Activated CD8-positive, alpha-beta memory T cell treated with anti-CD3 and anti-CD28 coated beads, Interleukin-2, amount 50 U/mL, for 24 hours (primary cell): ENCODE results near the gene ALDH4A1.
A peak's percentile ranks its signal among the peaks of the same experiment; 100 is the strongest.
"Not testable (repeated sequence)": the region's sequence is repeated elsewhere in the genome, so short reads cannot be mapped to it uniquely, and the experiment has no call there.

Experiments
- DNase-seq: peaks from one replicate; pipeline ENCODE4 v3.0.0-alpha.2; 2020; ENCODE audit errors: extremely low read depth

ALDH4A1 gene

DNA sequence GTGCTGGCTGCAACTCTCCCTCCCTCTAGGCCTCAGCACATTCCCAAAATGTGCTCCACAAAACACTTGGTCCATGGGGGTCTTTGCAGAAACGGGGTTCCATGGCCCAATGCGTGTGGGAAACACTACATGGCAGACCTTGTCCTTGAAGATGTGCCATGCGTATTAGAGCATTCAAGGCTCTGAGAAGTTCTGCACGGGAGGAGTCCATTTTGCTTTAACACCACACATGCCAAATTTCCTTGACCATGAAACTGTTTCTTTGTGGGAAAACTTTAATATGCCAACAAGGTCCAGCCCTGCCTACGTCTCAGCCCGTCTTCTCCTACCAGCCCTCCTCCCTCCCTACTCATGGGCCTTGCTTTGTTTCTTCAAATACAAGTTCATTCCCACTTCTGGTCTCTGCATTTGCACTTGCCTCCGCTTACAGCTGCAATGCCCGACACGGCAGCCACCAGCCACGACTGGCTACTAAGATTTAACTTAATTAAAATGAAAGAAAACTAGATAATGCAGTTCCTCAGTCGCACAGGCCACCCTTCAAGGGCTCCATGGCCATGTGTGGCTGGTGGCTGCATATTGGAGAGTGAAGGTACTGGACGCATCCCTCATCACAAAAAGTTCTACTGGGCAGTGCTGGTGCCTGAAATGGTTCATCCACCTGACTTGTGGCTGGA, 23.7 kb downstream of the ALDH4A1 start:
- DNase-seq, result no peak

DNA sequence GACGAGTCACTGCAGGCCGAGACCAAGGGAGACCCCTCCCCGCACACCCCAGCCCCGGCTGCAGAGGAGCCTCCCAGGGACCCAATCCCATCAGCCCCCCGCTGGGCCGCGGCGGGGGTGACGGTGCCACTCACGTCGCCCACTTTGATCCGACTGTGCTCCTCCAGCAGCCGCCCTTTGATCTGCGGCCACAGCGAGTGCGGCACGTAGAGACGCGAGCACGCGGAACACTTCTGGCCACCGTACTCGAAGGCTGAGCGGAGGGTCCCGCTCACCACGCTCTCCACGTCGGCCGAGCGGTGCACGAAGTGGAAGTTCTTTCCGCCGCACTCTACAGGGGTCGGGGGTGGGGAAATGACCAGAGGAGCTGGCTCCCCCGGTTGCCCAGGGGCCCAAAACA, 25.1 kb downstream of the ALDH4A1 start:
- DNase-seq, result no peak

DNA sequence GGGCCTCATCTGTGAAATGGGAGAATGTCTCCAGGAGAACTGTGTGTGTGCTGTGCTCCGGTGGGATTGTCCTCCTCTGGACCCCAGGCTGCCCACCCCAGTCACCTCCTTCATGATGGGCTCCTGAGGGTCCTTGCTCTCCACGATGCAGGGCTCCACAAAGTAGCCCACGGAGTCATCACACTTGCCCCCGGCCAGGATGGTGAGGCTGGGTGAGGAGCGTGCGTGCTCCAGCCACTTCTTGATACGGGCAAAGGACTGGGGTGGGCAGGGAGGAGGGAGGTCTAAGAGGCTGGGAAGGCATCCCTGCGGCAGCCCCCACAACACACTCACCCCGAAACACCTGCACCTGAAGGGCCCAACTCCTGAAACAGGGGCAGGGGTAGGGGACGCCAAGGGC, 26.1 kb downstream of the ALDH4A1 start:
- no peak for DNase-seq

DNA sequence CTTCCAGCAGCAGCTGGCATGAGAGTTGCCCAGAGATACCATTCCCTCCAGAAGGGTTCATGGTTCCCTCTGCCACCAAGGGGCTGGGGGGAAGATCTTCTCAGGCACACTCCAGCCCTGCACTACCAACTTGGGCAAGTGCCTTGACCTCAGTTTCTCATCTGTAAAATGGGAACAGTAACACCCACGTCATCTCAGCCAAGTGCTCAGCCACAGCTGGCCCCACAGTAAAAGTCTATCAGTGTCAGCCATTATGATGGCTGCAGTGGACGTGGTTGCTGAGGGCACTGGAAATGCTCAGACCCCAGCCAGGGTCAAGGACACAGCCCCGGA, 26.6 kb downstream of the ALDH4A1 start:
- DNase-seq, result no peak

DNA sequence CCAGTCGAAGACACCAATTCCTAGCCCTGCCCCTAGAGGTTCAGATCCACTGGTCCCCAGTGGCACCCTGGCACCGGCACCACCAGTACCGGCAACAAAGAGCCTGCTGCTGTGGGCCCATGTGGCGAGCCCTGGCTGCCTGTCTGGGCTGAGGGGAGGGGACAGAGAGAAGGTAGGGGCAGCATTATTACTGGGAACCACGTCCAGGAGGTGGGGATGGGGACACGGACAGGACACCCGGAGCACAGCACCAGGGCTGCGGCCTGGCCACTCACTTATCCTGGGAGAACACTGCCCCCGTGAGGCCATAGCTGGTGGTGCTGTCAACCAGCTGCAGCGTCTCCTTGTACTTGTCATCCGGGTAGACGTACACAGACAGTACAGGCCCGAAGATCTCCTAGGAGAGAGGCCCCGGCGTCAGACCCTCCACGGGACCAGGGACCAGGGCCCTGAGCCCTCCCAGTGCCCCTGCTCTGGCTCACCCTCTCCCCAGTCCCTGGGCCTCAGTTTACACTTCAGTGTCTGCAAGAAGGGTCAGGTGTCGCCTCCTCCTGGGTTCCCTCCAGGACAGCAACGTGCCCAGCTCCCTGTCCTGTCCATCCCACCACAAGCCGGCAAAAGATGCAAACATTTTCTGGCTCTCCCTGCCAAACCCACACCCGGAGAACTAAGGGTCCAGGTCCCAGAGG, 27.1 kb downstream of the ALDH4A1 start:
- DNase-seq, result peak; percentile 44

DNA sequence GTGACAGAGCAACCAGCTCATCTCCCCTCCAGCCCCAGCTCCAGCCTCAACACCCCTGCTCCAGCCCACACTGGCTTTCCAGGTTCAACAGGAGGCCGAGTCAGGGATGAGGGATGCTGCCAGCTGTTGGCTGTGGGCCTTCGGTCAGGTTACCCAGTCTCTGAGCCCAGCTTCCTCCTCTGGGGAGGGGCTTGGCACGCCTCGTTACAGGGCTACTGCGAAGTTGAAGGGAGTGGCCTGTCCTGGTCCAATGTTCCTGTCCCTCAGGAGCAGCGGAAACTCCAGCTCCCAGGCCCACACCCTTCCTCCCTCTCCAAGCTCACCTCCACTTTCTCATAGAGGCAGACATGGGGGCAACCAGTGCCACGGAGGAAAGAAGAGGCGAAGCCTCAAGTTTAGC, 27.8 kb downstream of the ALDH4A1 start:
- DNase-seq, result no peak

DNA sequence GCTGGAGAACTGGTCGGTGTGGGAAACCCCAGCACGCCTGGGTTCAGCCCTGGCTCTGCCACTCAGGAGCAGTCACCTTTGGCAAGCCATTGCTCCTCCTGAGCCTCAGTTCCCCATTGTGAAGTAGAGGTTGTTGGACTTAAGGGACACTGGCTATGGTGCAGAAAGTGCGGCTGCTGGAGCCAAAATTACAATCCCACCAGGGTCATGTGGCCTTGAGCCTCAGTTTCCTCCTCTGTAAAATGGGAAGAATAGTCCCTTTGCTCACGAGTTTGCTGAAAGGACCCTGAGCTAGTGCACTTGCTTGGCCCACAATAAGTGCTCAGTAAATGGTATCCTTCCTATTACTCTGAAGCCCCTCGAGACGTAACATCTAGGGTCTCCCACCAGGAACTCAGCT, 28.3 kb downstream of the ALDH4A1 start:
- no peak for DNase-seq

DNA sequence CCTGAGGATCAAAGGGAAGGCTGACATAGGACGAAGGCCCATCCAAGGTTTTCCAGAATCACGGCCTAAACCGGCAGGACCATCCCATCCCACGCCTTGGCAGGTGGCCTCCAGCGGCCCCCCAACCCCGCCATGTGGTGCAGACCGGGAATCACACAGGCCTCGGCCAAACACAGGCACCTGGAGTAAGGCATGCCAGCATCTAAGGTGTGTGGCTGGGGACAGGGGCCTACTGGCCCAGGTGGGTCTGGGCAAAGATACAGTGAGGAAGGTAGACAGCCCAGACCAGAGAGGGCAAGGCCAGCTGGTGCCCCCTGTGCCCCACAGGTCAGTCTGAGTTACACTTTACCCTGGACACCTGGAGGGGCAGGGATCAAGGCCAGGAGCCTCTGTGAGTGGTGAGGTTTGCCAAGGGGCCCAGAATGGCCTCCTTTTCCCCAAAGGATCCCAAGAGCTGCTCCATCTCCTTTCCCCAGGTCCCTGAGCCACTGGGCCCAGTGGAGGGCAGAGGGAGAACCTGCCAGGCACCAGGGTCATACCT, 30.2 kb downstream of the ALDH4A1 start:
- DNase-seq, result no peak

DNA sequence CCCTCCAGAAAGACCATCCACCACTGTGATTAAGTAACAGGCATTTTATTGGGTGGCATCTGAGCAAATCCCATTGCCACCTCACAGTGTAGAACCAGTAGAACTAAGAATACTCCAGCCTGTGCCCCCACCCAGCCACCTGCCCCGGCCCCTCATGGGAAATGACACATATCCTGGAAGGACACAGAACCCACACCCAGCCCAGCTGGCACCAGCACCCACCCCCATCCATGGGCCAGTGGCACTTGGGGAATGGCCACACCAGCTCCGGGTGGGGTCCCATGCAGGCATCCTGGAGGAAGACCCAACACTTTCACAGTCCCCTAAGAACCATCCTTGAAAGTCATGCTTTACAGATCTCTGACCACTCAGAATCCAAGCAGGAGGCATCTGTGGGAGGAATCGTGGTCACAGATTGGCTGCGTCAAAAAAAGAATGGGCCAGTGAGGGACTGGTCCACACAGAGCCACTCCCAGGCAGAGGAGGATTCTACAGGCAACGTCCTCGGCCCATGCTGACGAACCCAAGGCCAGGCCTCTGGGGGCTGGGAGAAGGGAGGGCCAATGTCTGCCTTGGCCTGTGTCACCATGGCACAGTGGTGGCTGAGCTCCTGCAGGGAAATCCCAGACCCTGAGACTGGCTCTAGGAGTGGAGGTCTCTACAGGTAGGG, 30.8 kb downstream of the ALDH4A1 start:
- no peak for DNase-seq

DNA sequence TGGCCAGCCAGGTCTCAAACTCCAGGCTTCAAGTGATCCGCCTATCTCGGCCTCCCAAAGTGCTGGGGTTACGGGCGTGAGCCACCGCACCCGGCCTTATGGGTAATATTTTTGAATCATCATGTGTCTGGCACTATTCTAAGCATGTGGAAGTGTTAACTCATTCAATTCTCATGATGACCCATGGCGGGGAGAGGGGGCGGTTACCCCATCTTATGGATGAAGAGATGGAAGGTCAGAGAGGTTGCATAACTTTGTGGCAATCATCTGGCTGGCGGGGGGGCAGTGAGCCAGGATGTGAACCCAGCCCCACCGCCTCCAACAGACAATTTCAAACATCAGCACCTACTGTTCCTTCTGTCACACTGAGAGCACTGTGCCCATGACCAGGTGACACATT, 31.4 kb downstream of the ALDH4A1 start:
- no peak for DNase-seq

DNA sequence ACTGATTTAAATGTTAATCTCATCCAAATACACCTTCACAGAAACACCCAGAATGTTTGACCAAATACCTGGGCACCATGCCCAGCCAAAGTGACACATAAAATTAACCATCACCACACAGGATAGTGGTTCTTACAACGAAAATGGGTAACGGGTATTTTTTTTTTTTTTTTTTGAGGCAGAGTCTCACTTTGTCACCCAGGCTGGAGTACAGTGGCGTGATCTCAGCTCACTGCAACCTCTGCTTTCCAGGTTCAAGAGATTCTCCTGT, 31.8 kb downstream of the ALDH4A1 start:
- DNase-seq, result not testable (repeated sequence)

DNA sequence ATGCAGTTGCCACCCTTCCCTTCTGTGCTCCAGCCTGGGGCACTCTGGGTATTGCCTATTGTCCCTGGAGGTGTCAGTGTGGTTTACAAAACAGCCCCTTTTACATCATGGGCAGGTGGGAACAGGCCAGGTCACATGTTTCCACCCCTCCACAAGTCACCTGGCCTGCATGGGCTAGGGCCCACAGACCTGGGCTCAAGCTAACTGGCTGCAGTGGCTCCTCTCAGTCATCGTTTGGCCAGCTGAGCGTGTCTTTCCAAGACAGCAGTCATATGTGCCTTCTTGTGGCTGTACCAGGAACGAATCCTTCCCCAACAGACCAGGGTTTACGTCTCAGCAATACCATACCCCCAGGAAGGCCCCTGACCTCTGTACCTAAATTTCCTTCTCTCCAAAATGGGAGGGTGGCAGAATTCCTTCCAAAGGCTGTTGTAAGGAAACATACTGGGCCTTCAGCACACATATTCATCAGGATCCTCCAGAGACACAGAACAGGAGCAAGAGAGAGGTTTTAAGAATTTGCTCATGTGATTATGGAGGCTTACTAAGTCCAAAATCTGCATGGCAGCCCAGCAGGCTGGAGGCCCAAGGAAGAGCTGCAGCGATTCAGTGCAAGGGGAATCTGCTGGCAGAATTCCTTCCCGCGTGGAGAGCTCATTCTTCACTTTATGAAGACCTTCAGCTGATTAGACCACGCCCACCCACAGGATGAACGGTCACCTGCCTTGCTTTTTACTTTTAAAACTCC, 32.3 kb downstream of the ALDH4A1 start:
- DNase-seq, result no peak

DNA sequence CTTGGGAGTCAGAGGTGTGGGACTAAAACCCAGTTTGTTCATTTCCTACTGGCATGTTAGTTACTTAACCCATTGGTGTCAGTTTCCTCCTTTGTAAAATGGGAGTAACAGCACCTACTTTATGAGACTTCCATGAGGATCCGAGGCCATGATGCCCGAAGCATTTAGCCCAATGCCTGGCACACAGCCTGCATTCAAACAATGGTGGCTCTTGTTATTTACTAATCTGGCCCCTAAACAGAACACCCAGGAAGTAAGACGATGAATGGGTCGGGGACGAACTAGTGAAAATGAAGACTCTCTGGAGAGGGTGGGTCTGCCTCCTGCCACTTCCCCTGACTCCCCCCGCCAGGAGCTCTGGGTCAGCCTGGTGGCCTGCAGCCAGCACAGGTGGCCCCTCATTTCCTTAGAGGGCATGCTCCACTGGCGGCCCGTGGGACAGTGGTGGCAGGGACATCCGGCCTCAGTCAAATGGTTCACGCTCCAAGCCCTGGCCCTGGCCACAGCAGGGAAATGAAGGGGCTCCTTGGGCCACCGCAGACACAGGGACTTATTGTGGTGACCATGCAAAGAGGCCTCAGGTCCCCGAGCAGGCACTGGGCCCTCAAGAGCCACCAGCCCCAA, 33.4 kb downstream of the ALDH4A1 start:
- DNase-seq, result no peak

DNA sequence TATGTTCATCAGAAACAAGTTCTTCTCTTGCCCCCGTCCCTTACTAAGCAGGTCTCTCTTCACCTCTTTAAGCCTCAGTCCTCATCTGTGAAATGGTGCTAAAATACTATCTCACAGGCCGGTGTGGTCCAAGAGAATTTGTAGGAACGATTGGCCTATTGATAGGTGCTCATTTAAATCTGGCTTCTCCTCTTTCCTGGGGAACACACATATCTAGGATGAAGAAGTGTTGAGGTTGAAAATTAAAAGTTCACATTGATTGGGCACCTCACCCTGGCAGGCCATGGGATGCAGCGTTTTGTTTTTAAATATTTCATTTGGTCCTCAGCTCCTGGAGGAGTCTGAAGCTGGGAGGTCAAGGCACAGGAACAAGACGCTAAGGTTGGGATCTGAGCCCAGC, 34.0 kb downstream of the ALDH4A1 start:
- DNase-seq, result no peak

DNA sequence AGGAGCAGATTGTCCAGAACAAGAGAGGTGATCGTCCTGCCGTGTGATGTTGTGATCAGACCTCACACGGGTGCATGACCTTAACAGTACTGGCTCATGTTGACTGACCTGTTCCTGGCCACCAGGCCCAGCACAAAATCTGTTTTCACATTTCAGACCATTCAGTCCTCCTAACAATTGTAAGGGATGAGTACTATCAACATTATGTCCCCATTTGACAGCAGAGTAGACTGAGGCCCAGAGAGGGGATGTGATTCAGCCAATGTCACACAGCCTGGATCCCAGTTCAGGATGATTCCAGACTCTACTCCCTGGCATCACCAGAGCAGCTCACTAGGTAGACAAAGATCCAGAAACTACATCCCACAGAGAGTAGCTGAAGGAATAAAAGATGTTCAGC, 35.5 kb downstream of the ALDH4A1 start:
- no peak for DNase-seq

DNA sequence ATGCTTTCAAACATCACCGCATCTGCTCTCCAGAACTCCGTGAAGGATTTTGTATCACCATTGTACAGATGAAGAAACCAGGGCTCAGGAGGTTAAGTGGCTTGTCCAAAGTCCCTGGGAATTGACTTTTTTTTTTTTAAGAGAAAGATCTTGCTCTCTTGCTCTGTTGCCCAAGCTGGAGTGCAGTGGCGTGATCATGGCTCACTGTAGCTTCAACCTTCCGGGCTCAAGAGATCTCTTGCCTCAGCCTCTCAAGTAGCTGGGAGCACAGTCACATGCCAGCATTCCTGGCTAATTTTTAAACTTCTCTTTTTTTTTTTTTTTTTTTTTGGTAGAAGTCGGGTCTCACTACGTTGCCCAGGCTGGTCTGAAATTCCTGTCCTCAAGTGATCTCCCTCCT, 36.0 kb downstream of the ALDH4A1 start:
- no peak for DNase-seq

DNA sequence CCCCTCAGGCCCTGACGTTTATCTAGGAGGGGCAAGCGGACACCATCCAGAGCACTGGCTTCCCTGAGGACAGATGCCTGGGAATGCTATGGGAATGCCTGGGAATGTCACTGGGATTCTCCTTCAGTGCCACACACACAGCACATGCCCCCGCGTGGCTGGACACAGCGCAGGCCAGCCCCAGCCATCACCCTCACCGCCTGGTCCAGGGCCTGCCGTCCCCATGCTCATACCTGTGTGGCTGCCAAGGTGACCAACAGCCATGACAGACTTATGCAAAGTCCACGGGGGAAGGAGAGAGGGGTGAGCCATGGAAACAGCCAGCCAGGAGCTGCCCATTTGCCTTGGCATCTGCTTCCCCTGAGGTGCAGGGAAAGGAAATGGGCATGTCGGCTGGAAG, 37.2 kb downstream of the ALDH4A1 start:
- DNase-seq, result no peak

DNA sequence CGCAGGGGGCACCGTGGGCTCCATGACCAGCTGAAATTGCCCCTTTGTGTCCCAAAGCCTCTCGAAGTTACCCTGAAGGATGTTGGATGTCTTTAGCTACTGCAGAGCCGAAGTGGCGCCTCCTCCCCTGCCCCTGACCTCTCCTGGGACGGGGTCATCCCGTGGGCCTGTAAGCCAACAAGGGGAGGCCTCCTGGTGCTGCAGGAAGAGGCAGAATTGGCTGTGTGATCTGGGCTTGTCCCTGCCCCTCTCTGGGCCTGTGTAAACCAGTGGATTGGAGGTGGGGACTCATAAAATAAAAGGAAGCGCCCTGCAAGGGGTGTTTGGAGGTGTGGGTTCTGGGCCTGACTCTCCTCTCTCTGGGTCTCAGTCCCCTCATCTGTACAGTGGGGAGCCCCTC, 40.8 kb downstream of the ALDH4A1 start:
- DNase-seq, result no peak

DNA sequence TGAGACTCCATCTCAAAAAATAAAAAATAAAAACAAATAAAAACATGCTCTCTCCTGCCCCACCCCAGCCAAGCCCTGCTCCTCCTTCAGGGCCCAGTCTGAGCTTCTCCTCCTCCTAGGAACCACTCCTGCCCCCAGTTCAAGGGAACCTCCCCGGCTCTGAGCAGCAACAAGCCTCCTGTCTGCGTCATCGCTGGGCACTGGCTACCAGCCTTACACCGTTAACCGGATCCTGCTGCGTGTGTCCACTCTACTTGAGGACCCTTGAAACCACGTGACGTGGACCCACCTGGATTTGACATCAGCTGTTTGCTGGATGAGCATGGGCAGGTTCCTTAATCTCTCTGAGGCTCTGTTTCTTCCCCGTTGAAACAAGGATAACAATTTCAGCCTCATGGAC, 41.3 kb downstream of the ALDH4A1 start:
- no peak for DNase-seq

DNA sequence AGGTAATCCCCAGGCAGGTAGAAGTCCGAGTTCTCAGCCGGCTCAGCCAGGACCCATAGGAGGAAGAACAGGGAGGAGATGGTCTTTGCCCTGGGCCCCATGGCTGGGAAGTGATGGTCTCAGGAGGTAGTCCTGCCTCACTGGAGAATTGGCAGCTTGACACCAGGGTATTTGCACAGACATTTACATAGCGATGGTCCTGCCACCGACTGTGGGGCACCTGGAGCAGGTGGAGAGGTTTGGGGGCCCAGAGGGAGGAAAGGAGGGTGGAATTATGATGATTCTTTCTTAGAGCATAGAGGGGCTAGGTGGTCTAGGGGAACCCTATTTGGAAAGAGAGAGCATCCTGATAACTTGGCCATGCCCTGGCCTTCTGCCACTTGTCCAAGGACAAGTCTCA, 42.8 kb downstream of the ALDH4A1 start, which contains the start of gene TAS1R2:
TSS of gene TAS1R2 (minus strand) at position 101 of the 400 bp plus-strand sequence. CDS start at position 101, 0 bp downstream.
- no peak for DNase-seq

DNA sequence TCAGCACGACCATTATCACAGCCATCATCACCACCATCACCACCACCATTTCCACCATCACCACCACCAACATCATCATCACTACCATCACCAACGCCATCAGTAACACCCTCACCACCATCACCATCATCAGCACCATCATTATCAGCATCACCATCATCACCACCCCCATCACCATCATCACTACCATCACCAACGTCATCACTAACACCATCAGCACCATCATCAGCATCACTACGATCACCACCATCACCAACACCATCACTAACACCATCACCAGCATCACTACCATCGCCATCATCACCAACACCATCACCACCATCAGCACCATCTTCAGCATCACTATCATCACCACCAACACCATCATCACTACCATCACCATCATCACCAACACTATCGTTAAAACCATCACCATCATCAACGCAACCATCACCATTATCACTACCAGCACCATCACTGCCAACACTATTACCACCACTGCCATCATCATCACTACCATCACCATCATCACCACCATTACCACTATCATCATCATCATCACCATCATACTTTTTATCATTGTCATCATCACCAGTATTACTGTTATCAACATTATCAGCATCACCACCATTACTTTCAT, 44.2 kb downstream of the ALDH4A1 start:
- DNase-seq, result no peak

DNA sequence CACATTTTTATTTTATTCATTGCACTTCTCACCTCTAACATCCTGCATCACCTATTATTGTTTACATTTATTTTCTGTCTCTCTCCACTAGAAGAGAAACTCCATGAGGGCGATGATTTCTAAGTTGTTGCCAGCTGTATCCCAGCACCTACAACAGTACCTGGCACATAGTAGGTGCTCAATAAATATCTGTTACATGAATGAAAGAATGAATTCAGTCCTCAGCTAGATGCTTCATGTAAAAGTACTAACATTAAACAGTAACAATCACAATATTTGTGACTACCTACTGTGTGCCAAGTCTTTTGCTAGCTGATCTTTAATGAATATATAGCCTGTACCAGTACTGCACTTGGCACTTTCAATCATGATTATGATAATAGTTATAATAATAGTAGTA, 45.9 kb downstream of the ALDH4A1 start:
- DNase-seq, result no peak
